IMR-90 (cell line): ENCODE measurements around the gene RPS10. TPM values are rescaled to one million over a fixed set of nuclear protein-coding genes. Genes with fewer than 3 reads are reported as not detected.

Experiments used
- ATAC-seq: fragments of 200-7000 bp; cut with Tn5 transposase; 2 replicates; pipeline ENCODE4 v1.9.1; 2020; ENCODE audit warnings: low read depth, mild to moderate bottlenecking, moderate library complexity
- Bru-seq: library from RNA; stranded (reverse); fragments of 400-500 nt; gene quantifications from one replicate; lab custom pipeline; 2021; lab: Mats Ljungman, UMichigan
- BruChase-seq, 2 experiments: library from RNA; stranded (reverse); fragments of 400-500 nt; gene quantifications; one replicate each; lab custom pipeline; 2021; lab: Mats Ljungman, UMichigan
- BruUV-seq: library from RNA; stranded (reverse); fragments of 400-500 nt; replicated peaks from 2 replicates; lab custom pipeline; 2021; lab: Mats Ljungman, UMichigan
- CTCF ChIA-PET: fragments of 300-600 bp; formaldehyde crosslinking; extraction: SDS; loops from one replicate; lab custom pipeline; 2021; ENCODE audit warnings: antibody characterized with exemption; lab: Yijun Ruan, JAX
- POLR2A ChIA-PET: fragments of 300-600 bp; sonication (Branson Sonifier 250); formaldehyde crosslinking; loops from one replicate; lab custom pipeline; 2022; ENCODE audit warnings: antibody characterized with exemption; ENCODE audit not compliant: unreplicated experiment; lab: Charles Lee
- DNase-seq: peaks from one replicate; pipeline ENCODE4 v3.0.0; 2013
- H2AFZ ChIP-seq: replicated peaks from 2 replicates; pipeline ENCODE3; 2013; ENCODE audit warnings: low read length, mild to moderate bottlenecking; ENCODE audit not compliant: poor library complexity
- H2AK5ac ChIP-seq: 2 replicates; pipeline ENCODE4 v1.6.1; 2013; ENCODE audit warnings: low read depth, low read length, inconsistent platforms
- H2AK9ac ChIP-seq: replicated peaks from 2 replicates; pipeline ENCODE3; 2013; ENCODE audit warnings: mild to moderate bottlenecking, low read depth, low read length, moderate library complexity; ENCODE audit not compliant: poor library complexity
- H2BK120ac ChIP-seq: 2 replicates; pipeline ENCODE4 v1.6.1; 2013; ENCODE audit warnings: low read depth, low read length, inconsistent platforms
- H2BK15ac ChIP-seq: 3 replicates; pipeline ENCODE4 v1.6.1; 2013; ENCODE audit warnings: low read depth, low read length, inconsistent platforms
- H2BK20ac ChIP-seq: 2 replicates; pipeline ENCODE4 v1.6.1; 2013; ENCODE audit warnings: low read depth, mild to moderate bottlenecking, inconsistent platforms, low read length, moderate library complexity
- H2BK5ac ChIP-seq: 2 replicates; pipeline ENCODE4 v1.6.1; 2013; ENCODE audit warnings: mild to moderate bottlenecking, low read depth, low read length, inconsistent platforms; ENCODE audit not compliant: poor library complexity, severe bottlenecking
- H3K14ac ChIP-seq: replicated peaks from 2 replicates; pipeline ENCODE4 v1.6.1; 2013; ENCODE audit warnings: low read depth, low read length, inconsistent platforms
- H3K18ac ChIP-seq: 2 replicates; pipeline ENCODE4 v1.6.1; 2013; ENCODE audit warnings: low read depth, low read length, control low read depth
- H3K23ac ChIP-seq: 2 replicates; pipeline ENCODE4 v1.6.1; 2013; ENCODE audit warnings: low read depth, low read length, inconsistent platforms
- H3K27ac ChIP-seq: 2 replicates; pipeline ENCODE4 v1.5.1; 2013; ENCODE audit warnings: mild to moderate bottlenecking, control low read depth, low read length; ENCODE audit not compliant: insufficient read depth
- H3K27me3 ChIP-seq: 2 replicates; pipeline ENCODE4 v1.6.1; 2013; ENCODE audit warnings: low read length; ENCODE audit not compliant: control insufficient read depth, insufficient read depth
- H3K36me3 ChIP-seq: 2 replicates; pipeline ENCODE4 v1.6.1; 2013; ENCODE audit warnings: low read length, mixed read lengths; ENCODE audit not compliant: control insufficient read depth, insufficient read depth
- H3K4ac ChIP-seq: 2 replicates; pipeline ENCODE4 v1.6.1; 2013; ENCODE audit warnings: low read depth, low read length, inconsistent platforms
- H3K4me1 ChIP-seq: 2 replicates; pipeline ENCODE4 v1.6.1; 2013; ENCODE audit warnings: low read length, mixed read lengths; ENCODE audit not compliant: control insufficient read depth, insufficient read depth
- H3K4me2 ChIP-seq: 2 replicates; pipeline ENCODE4 v1.6.1; 2013; ENCODE audit warnings: low read depth, mild to moderate bottlenecking, control low read depth, low read length, moderate library complexity
- H3K4me3 ChIP-seq: 2 replicates; pipeline ENCODE4 v1.5.1; 2013; ENCODE audit warnings: low read depth, mild to moderate bottlenecking, control low read depth, low read length, moderate library complexity; ENCODE audit not compliant: insufficient read depth
- H3K56ac ChIP-seq: 2 replicates; pipeline ENCODE4 v1.6.1; 2013; ENCODE audit warnings: low read length, inconsistent platforms; ENCODE audit not compliant: insufficient read depth; ENCODE audit errors: extremely low read depth
- H3K79me1 ChIP-seq, 2 experiments: 2 replicates each; pipeline ENCODE4 v1.6.1; 2013; ENCODE audit warnings: low read length in 2 of 2, inconsistent platforms in 1 of 2, low read depth in 1 of 2
- H3K9ac ChIP-seq: 2 replicates; pipeline ENCODE4 v1.6.1; 2013; ENCODE audit warnings: low read depth, low read length, control low read depth
- H3K9me1 ChIP-seq: 2 replicates; pipeline ENCODE4 v1.6.1; 2013; ENCODE audit warnings: low read length, inconsistent platforms; ENCODE audit not compliant: insufficient read depth
- H3K9me3 ChIP-seq: 2 replicates; pipeline ENCODE4 v1.6.1; 2013; ENCODE audit warnings: low read length; ENCODE audit not compliant: control insufficient read depth, insufficient read depth
- H4K20me1 ChIP-seq: 2 replicates; pipeline ENCODE4 v1.6.1; 2013; ENCODE audit warnings: low read length, inconsistent platforms; ENCODE audit not compliant: insufficient read depth
- H4K5ac ChIP-seq: 2 replicates; pipeline ENCODE4 v1.6.1; 2013; ENCODE audit warnings: mild to moderate bottlenecking, low read depth, low read length, control low read depth
- H4K8ac ChIP-seq, 2 experiments: 2 replicates each; pipeline ENCODE4 v1.6.1; 2013; ENCODE audit warnings: low read depth in 2 of 2, low read length in 2 of 2, control low read depth in 1 of 2, inconsistent platforms in 1 of 2
- H4K91ac ChIP-seq: 2 replicates; pipeline ENCODE4 v1.6.1; 2013; ENCODE audit warnings: low read depth, low read length, inconsistent platforms; ENCODE audit not compliant: insufficient read depth
- BHLHE40 ChIP-seq: fragments of 150-350 bp; IDR thresholded peaks from 2 replicates; pipeline ENCODE4 v1.6.1; 2016; ENCODE audit warnings: mild to moderate bottlenecking, low read depth, low read length
- CEBPB ChIP-seq: IDR thresholded peaks from 2 replicates; pipeline ENCODE4 v1.6.1; 2012; ENCODE audit warnings: low read depth, low read length, improper control_type of control experiment
- CHD1 ChIP-seq: IDR thresholded peaks from 2 replicates; pipeline ENCODE4 v1.6.1; 2012; ENCODE audit warnings: low read depth, low read length, improper control_type of control experiment
- ELK1 ChIP-seq: fragments of 150-350 bp; IDR thresholded peaks from 2 replicates; pipeline ENCODE4 v1.6.1; 2016; ENCODE audit warnings: low read depth, mild to moderate bottlenecking, low read length, moderate library complexity, borderline replicate concordance
- FOS ChIP-seq: fragments of 150-350 bp; IDR thresholded peaks from 2 replicates; pipeline ENCODE4 v1.6.1; 2016; ENCODE audit warnings: low read depth, low read length
- MAFK ChIP-seq: IDR thresholded peaks from 2 replicates; pipeline ENCODE4 v1.6.1; 2012; ENCODE audit warnings: low read depth, low read length, improper control_type of control experiment
- MAZ ChIP-seq: IDR thresholded peaks from 2 replicates; pipeline ENCODE4 v1.6.1; 2012; ENCODE audit warnings: low read depth, mild to moderate bottlenecking, low read length, improper control_type of control experiment, moderate library complexity, borderline replicate concordance
- MXI1 ChIP-seq: IDR thresholded peaks from 2 replicates; pipeline ENCODE4 v1.6.1; 2012; ENCODE audit warnings: low read depth, mild to moderate bottlenecking, low read length, moderate library complexity, borderline replicate concordance
- POLR2A ChIP-seq: IDR thresholded peaks from 2 replicates; pipeline ENCODE4 v1.6.1; 2012; ENCODE audit warnings: mild to moderate bottlenecking, low read depth, low read length
- RAD21 ChIP-seq: IDR thresholded peaks from 2 replicates; pipeline ENCODE4 v1.6.1; 2012; ENCODE audit warnings: low read length, improper control_type of control experiment
- RFX5 ChIP-seq: IDR thresholded peaks from 2 replicates; pipeline ENCODE4 v1.8.0; 2012; ENCODE audit warnings: low read depth, mild to moderate bottlenecking, low read length, moderate library complexity
- SMC3 ChIP-seq: fragments of 150-350 bp; IDR thresholded peaks from 2 replicates; pipeline ENCODE4 v1.6.1; 2016; ENCODE audit warnings: low read depth, mild to moderate bottlenecking, antibody characterized with exemption, low read length, moderate library complexity
- WGBS, 2 experiments: methylation state at CpG; one replicate each; pipeline versions ENCODE4 v1.1.5 to v1.1.7; 2013; ENCODE audit warnings: missing lambda C conversion rate in 2 of 2; ENCODE audit not compliant: insufficient read length in 1 of 2; ENCODE audit errors: extremely low coverage in 2 of 2; 5-methylcytosine and 5-hydroxymethylcytosine counted together
- dilution Hi-C: fragments of 300-500 bp; cut with HindIII; formaldehyde crosslinking; loops from one replicate; pipeline ENCODE4 v1.14.3; 2018; ENCODE audit warnings: low sequenced_read_pairs; ENCODE audit not compliant: unreplicated experiment
- in situ Hi-C: fragments of 300-500 bp; cut with MboI; formaldehyde crosslinking; loops from 3 replicates; pipeline ENCODE4 v1.14.3; 2019; ENCODE audit warnings: low sequenced_read_pairs, inconsistent platforms, mixed read lengths
- intact Hi-C: fragments of 100-400 bp; cut with micrococcal nuclease; formaldehyde crosslinking; loops from 2 replicates; pipeline ENCODE4 v1.10.0; 2022
- long read RNA-seq: library from polyadenylated mRNA; unstranded; transcript quantifications from one replicate; pipeline ENCODE4 v2.0.0, GENCODE V29; 2021; ENCODE audit not compliant: unreplicated experiment
- polyA plus RNA-seq, 3 experiments: library from polyadenylated mRNA; depleted of rRNA; stranded (reverse); fragments of >200 nt; gene quantifications; 2 replicates each; pipeline ENCODE4 v1.2.3, GENCODE V29; 2012; ENCODE audit warnings: low replicate concordance in 1 of 3
- total RNA-seq: library from RNA; depleted of rRNA; stranded (reverse); fragments of >200 nt; gene quantifications from 2 replicates; pipeline ENCODE4 v1.2.3, GENCODE V29; 2012; rRNA removed
- TF ChIP-seq, protein P1 (sequence below): fragments of 150-350 bp; IDR thresholded peaks from 2 replicates; pipeline ENCODE4 v1.6.1; 2017; ENCODE audit warnings: mild to moderate bottlenecking, antibody characterized with exemption, low read length, low read depth

Gene RPS10
- total RNA-seq, result 3,662 and 5,584 TPM in 2 replicates
- polyA plus RNA-seq (2012; rRNA removed), result 4,105 and 5,462 TPM in 2 replicates
- polyA plus RNA-seq (2012; cell fraction: cytosol; rRNA removed), result 6,022 and 9,107 TPM in 2 replicates
- 1,293 and 1,327 TPM in 2 replicates for polyA plus RNA-seq (2012; cell fraction: nucleus; rRNA removed; ENCODE audit: low replicate concordance)
- Bru-seq, nascent RNA, result percentile 97 among the genes with signal in this experiment
- BruChase-seq, experiment 1, labeled RNA remaining after a 6-hour chase, result percentile 93 among the genes with signal in this experiment
- BruChase-seq, experiment 2, labeled RNA remaining after a 2-hour chase, result percentile 93 among the genes with signal in this experiment
- long read RNA-seq, transcript RPS10-209 (6 exons, 588 nt), result major isoform, 223 of 328 reads
- long read RNA-seq, transcript RPS10-206 (6 exons, 781 nt), result minor isoform, 14 of 328 reads
- long read RNA-seq, partial matches to known transcripts, result 90 of 328 reads
- long read RNA-seq, other reads (novel, unspliced or antisense), result 1 of 328 reads

DNA sequence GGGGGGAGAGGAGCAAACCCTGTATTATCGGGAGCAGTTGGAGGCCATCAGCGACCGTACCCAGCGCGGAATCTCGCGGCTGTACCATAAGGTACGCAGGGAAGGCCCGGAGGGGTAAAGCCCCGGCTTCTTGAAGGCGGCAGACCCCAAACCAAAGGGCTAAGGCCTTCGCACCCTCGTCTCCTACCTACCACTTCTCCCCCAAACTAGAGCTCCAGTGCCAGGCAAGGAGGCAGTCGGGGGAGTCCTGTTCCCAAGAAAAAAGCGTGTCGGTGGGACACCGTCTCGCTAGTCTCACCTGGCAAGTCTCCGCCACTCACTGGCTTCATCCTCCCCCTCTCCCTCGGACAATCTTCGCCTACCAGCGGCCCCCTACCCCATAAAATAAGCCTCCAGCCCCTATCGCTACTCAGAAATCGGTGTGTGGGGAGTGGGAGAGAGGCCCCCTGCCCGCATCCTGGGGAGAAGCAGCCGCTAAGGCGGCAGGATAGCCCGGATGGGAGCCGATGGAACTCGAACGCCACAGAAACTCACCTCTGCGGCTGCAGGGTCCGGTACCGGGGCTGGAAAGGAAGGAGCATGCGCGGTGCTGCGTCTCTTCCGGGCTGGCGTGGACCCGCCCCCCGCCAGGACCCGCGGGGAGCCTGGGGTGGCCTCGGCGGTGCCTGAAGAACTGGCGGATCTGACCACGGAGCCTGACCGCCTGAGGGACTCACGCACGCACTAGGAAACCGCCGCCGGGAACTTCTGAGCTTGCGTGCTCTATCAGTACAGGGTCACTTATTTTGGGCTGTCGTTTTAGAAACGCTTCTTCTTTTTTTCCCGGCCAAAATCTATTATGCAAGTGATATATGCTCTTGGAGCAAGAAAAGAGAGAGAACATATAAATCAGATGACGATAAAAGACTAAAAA, at the start of gene RPS10:
TSS of gene RPS10 (minus strand) at position 572 of the 913 bp plus-strand sequence. CDS start 848 bp downstream, outside the sequence.
- ChIA-PET CTCF (interaction anchor here (0.6 to 2.1 kb wide), 8 partner anchors 69 to 331 kb away, joined by 3 to 10 read pairs (median 4); no protein-coding TSS in a partner anchor), POLR2A (interaction anchor here (0.5 to 1.2 kb wide), 4 partner anchors 9 to 270 kb away, joined by 3 to 14 read pairs (median 4); no protein-coding TSS in a partner anchor)
- Histone ChIP-seq H2BK15ac (no peak within 1 kb of the TSS), H2BK20ac (no peak within 1 kb of the TSS), H4K91ac (peak within 1 kb of the TSS; percentile 86), H3K4ac (peak within 1 kb of the TSS; percentile 90), H3K9ac (peak within 1 kb of the TSS; percentile 97), H2AK5ac (peak within 1 kb of the TSS; percentile 74), H4K5ac (peak within 1 kb of the TSS; percentile 26), H4K20me1 (peaks cover 39% of the 10 kb centered on the region), H3K4me1 (peaks cover 2% of the 10 kb centered on the region), H3K79me1 (peaks cover 31 to 44% of the 10 kb centered on the region in 2 experiments), H3K9me1 (no peaks in the 10 kb centered on the region), H3K4me3 (peak within 1 kb of the TSS; percentile 82), H2AK9ac (peak within 1 kb of the TSS; percentile 97), H3K23ac (peak within 1 kb of the TSS; percentile 98), H2BK120ac (peak within 1 kb of the TSS; percentile 2; the same call in 1 of the 2 replicates), H3K27me3 (no peaks in the 10 kb centered on the region; the same call in 1 of the 2 replicates), H3K36me3 (peaks cover 34% of the 10 kb centered on the region), H4K8ac (peak within 1 kb of the TSS; percentile 59 to 87), H3K18ac (peak within 1 kb of the TSS; percentile 3; the same call in 1 of the 2 replicates), H2AFZ (peak within 1 kb of the TSS; percentile 78), H3K4me2 (peak within 1 kb of the TSS; percentile 94), H3K56ac (peak within 1 kb of the TSS; percentile 84), H2BK5ac (peak within 1 kb of the TSS; percentile 55), H3K14ac (peak within 1 kb of the TSS; percentile 99), H3K9me3 (peaks cover under 1% of the 10 kb centered on the region; the same call in 1 of the 2 replicates), H3K27ac (peak within 1 kb of the TSS; percentile 81)
- peak; percentile 92 for DNase-seq
- in situ Hi-C loops, result loop anchor here (10.0 kb wide), 1 partner anchor 179 kb away; no protein-coding TSS in a partner anchor
- WGBS, 2 experiments, result 1% methylated on average over 29 of the region's 58 CpGs; no CpG with 5 or more reads in 1 of the 2 experiments
- intact Hi-C loops, result no loop called here
- dilution Hi-C loops, result no loop called here
- ATAC-seq, result peak; percentile 98
- BruUV-seq, result TSS peak; percentile 70
- TF ChIP-seq SMC3, result peak; percentile 37
- peak; percentile 65; the same call in 1 of the 2 replicates for TF ChIP-seq MAZ
- TF ChIP-seq RAD21, result no peak
- no peak for TF ChIP-seq CEBPB
- peak; percentile 95 for TF ChIP-seq POLR2A
- TF ChIP-seq MAFK, result no peak
- peak; percentile 71; the same call in 1 of the 2 replicates for TF ChIP-seq MXI1
- TF ChIP-seq CHD1, result no peak
- TF ChIP-seq ELK1, result no peak
- no peak for TF ChIP-seq FOS
- TF ChIP-seq BHLHE40, result no peak
- no peak for TF ChIP-seq RFX5
- TF ChIP-seq, protein P1, sequence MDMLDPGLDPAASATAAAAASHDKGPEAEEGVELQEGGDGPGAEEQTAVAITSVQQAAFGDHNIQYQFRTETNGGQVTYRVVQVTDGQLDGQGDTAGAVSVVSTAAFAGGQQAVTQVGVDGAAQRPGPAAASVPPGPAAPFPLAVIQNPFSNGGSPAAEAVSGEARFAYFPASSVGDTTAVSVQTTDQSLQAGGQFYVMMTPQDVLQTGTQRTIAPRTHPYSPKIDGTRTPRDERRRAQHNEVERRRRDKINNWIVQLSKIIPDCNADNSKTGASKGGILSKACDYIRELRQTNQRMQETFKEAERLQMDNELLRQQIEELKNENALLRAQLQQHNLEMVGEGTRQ, result no peak
